Activated CD4-positive, CD25-positive, alpha-beta regulatory T cell treated with anti-CD3 and anti-CD28 coated beads, Interleukin-2, amount 50 U/mL, for 24 hours (primary cell): ENCODE results near the gene TLX2.

Experiments
- ATAC-seq, 2 donors: fragments of 150-1000 bp; cut with Tn5 transposase; one replicate each; pipeline ENCODE4 v1.10.0; 2021; ENCODE audit warnings: mild to moderate bottlenecking in 1 of 2, moderate library complexity in 1 of 2

The TLX2 gene

GRCh38 chr2:74512744-74513604 lies 1.3 kb upstream of the TLX2 start:
- no peak for ATAC-seq

- no peak for ATAC-seq
These were observed 464 bp upstream of the TLX2 start for GRCh38 chr2:74513605-74514367.

- no peak for ATAC-seq
These were observed 1.2 kb downstream of the TLX2 start for GRCh38 chr2:74515271-74515980.

GRCh38 chr2:74515981-74516633 lies 1.9 kb downstream of the TLX2 start:
- peak; percentile 87 to 88 for ATAC-seq

GRCh38 chr2:74516650-74517049 lies 2.4 kb downstream of the TLX2 start:
- ATAC-seq = no peak

- no peak for ATAC-seq
These were observed 8.3 kb downstream of the TLX2 start for GRCh38 chr2:74522516-74522915.

GRCh38 chr2:74524005-74524404 lies 9.8 kb downstream of the TLX2 start:
- no peak for ATAC-seq

GRCh38 chr2:74524955-74525716 lies 10.9 kb downstream of the TLX2 start:
- ATAC-seq = no peak

- no peak for ATAC-seq
These were observed 11.7 kb downstream of the TLX2 start, which contains the start of gene DQX1 for GRCh38 chr2:74525717-74526648. Gene DQX1, minus strand, starts transcription at chr2:74526231. Its CDS starts 502 bp downstream, at chr2:74525729.

GRCh38 chr2:74526649-74527230 lies 12.5 kb downstream of the TLX2 start:
- ATAC-seq = no peak

GRCh38 chr2:74527741-74528140 lies 13.5 kb downstream of the TLX2 start:
- no peak for ATAC-seq

- ATAC-seq = peak; percentile 0 to 1
These were observed 14.5 kb downstream of the TLX2 start for GRCh38 chr2:74528600-74529356.

GRCh38 chr2:74529357-74530238 lies 15.3 kb downstream of the TLX2 start, which contains the start of the genes AUP1 and HTRA2:
Gene AUP1, minus strand, starts transcription at chr2:74529706. Its CDS starts 77 bp downstream, at chr2:74529629.
Gene HTRA2, plus strand, starts transcription at chr2:74529933. Its CDS starts 74 bp downstream, at chr2:74530007.
- ATAC-seq = peak; percentile 90 to 93

- peak; percentile 5 to 12 for ATAC-seq
These were observed 16.3 kb downstream of the TLX2 start for GRCh38 chr2:74530239-74531187.

- ATAC-seq = no peak
These were observed 17.4 kb downstream of the TLX2 start for GRCh38 chr2:74531666-74532065.

- ATAC-seq = no peak
These were observed 18.0 kb downstream of the TLX2 start for GRCh38 chr2:74532222-74532621.

GRCh38 chr2:74533464-74533863 lies 19.2 kb downstream of the TLX2 start:
- no peak for ATAC-seq
